HAP-1 (cell line): ENCODE results near the gene ABHD15.
A peak's percentile ranks its signal among the peaks of the same experiment; 100 is the strongest.

Experiments
- DNase-seq, 2 experiments: peaks; one replicate each; pipeline ENCODE4 v3.0.0-alpha.2; 2016 to 2020; ENCODE audit warnings: low spot score in 2 of 2
- H3K27me3 ChIP-seq: fragments of 250-450 bp; sonication (Bioruptor Pico); 2 replicates; pipeline ENCODE4 v1.5.1; 2020; ENCODE audit warnings: low read depth, mild to moderate bottlenecking, moderate library complexity
- H3K36me3 ChIP-seq: fragments of 250-450 bp; sonication (Bioruptor Pico); replicated peaks from 2 replicates; pipeline ENCODE4 v1.5.1; 2020; ENCODE audit warnings: mild to moderate bottlenecking
- H3K4me1 ChIP-seq: fragments of 250-450 bp; sonication (Bioruptor Pico); 2 replicates; pipeline ENCODE4 v1.5.1; 2020; ENCODE audit warnings: mild to moderate bottlenecking
- H3K4me3 ChIP-seq: fragments of 250-450 bp; sonication (Bioruptor Pico); 2 replicates; pipeline ENCODE4 v1.5.1; 2020; ENCODE audit warnings: mild to moderate bottlenecking, moderate library complexity
- H3K9me3 ChIP-seq: fragments of 250-450 bp; sonication (Bioruptor Pico); 2 replicates; pipeline ENCODE4 v1.5.1; 2020; ENCODE audit warnings: mild to moderate bottlenecking, moderate library complexity
- in situ Hi-C: fragments of 300-500 bp; cut with MboI; formaldehyde crosslinking; loops from 3 replicates; pipeline ENCODE4 v1.14.3; 2020; ENCODE audit warnings: low sequenced_read_pairs, inconsistent platforms, mixed read lengths

The ABHD15 gene

GRCh38 chr17:29591146-29591736, 24.4 kb upstream of the ABHD15 start:
- H3K4me3 ChIP-seq, result peak overlapping the region; percentile 38
- in situ Hi-C loops, result no loop called here
- no peaks in the 10 kb centered on the region for H3K9me3 ChIP-seq
- H3K4me1 ChIP-seq, result peaks cover 38% of the 10 kb centered on the region
- DNase-seq, result peak; percentile 65 to 80
- H3K36me3 ChIP-seq, result no peaks in the 10 kb centered on the region; the same call in 1 of the 2 replicates
- no peaks in the 10 kb centered on the region for H3K27me3 ChIP-seq

GRCh38 chr17:29590411-29591145, 23.7 kb upstream of the ABHD15 start:
- Histone ChIP-seq H3K36me3 (no peaks in the 10 kb centered on the region; the same call in 1 of the 2 replicates), H3K27me3 (no peaks in the 10 kb centered on the region), H3K9me3 (no peaks in the 10 kb centered on the region), H3K4me1 (peaks cover 38% of the 10 kb centered on the region), H3K4me3 (peak overlapping the region; percentile 38)
- DNase-seq, result no peak
- in situ Hi-C loops, result no loop called here

GRCh38 chr17:29589524-29590410, 22.9 kb upstream of the ABHD15 start, which contains the start of gene GIT1:
Gene GIT1 (minus strand): TSS chr17:29589648. CDS start chr17:29589378, 270 bp downstream.
- Histone ChIP-seq H3K36me3 (no peaks in the 10 kb centered on the region; the same call in 1 of the 2 replicates), H3K9me3 (no peaks in the 10 kb centered on the region), H3K4me1 (peaks cover 38% of the 10 kb centered on the region), H3K27me3 (no peaks in the 10 kb centered on the region), H3K4me3 (peak within 1 kb of the TSS; percentile 75)
- in situ Hi-C loops, result no loop called here
- peak; percentile 76 to 88 for DNase-seq

GRCh38 chr17:29588562-29589411, 21.9 kb upstream of the ABHD15 start:
- no peaks in the 10 kb centered on the region for H3K27me3 ChIP-seq
- DNase-seq, result peak in 1 of 2 experiments; percentile 46
- H3K36me3 ChIP-seq, result no peaks in the 10 kb centered on the region; the same call in 1 of the 2 replicates
- in situ Hi-C loops, result no loop called here
- H3K4me3 ChIP-seq, result peak overlapping the region; percentile 75
- H3K4me1 ChIP-seq, result peaks cover 38% of the 10 kb centered on the region
- H3K9me3 ChIP-seq, result no peaks in the 10 kb centered on the region

GRCh38 chr17:29588017-29588561, 21.3 kb upstream of the ABHD15 start:
- Histone ChIP-seq H3K27me3 (no peaks in the 10 kb centered on the region), H3K36me3 (no peaks in the 10 kb centered on the region; the same call in none of the 2 replicates), H3K4me1 (peaks cover 38% of the 10 kb centered on the region), H3K9me3 (no peaks in the 10 kb centered on the region), H3K4me3 (peak overlapping the region; percentile 75)
- in situ Hi-C loops, result no loop called here
- DNase-seq, result no peak

GRCh38 chr17:29587591-29587990, 20.8 kb upstream of the ABHD15 start:
- Histone ChIP-seq H3K27me3 (no peaks in the 10 kb centered on the region), H3K4me1 (peaks cover 36% of the 10 kb centered on the region), H3K9me3 (no peaks in the 10 kb centered on the region), H3K4me3 (peak overlapping the region; percentile 75), H3K36me3 (peaks cover 2% of the 10 kb centered on the region)
- DNase-seq, result no peak
- in situ Hi-C loops, result no loop called here

GRCh38 chr17:29586676-29587469, 20.0 kb upstream of the ABHD15 start:
- no peak overlapping the region for H3K4me3 ChIP-seq
- in situ Hi-C loops, result no loop called here
- DNase-seq, result no peak
- H3K36me3 ChIP-seq, result peaks cover 9% of the 10 kb centered on the region
- H3K9me3 ChIP-seq, result no peaks in the 10 kb centered on the region
- peaks cover 29% of the 10 kb centered on the region for H3K4me1 ChIP-seq
- no peaks in the 10 kb centered on the region for H3K27me3 ChIP-seq

GRCh38 chr17:29585080-29585751, 18.4 kb upstream of the ABHD15 start:
- in situ Hi-C loops, result no loop called here
- Histone ChIP-seq H3K36me3 (peaks cover 18% of the 10 kb centered on the region), H3K27me3 (no peaks in the 10 kb centered on the region), H3K4me1 (peaks cover 14% of the 10 kb centered on the region), H3K9me3 (no peaks in the 10 kb centered on the region), H3K4me3 (no peak overlapping the region)
- DNase-seq, result no peak

- in situ Hi-C loops, result no loop called here
- no peak for DNase-seq
- Histone ChIP-seq H3K4me1 (peaks cover 8% of the 10 kb centered on the region), H3K27me3 (no peaks in the 10 kb centered on the region), H3K4me3 (no peak overlapping the region), H3K36me3 (peaks cover 22% of the 10 kb centered on the region), H3K9me3 (no peaks in the 10 kb centered on the region)
These were observed 17.7 kb upstream of the ABHD15 start for GRCh38 chr17:29584452-29585079.

GRCh38 chr17:29583324-29584248, 16.7 kb upstream of the ABHD15 start:
- in situ Hi-C loops, result no loop called here

GRCh38 chr17:29582772-29583171, 15.9 kb upstream of the ABHD15 start:
- Histone ChIP-seq H3K4me1 (peaks cover 5% of the 10 kb centered on the region), H3K4me3 (no peak overlapping the region), H3K27me3 (no peaks in the 10 kb centered on the region), H3K9me3 (no peaks in the 10 kb centered on the region), H3K36me3 (peaks cover 36% of the 10 kb centered on the region)
- in situ Hi-C loops, result no loop called here
- no peak for DNase-seq

More at GRCh38 chr17:29583324-29584248, 16.7 kb upstream of the ABHD15 start:
- Histone ChIP-seq H3K9me3 (no peaks in the 10 kb centered on the region), H3K27me3 (no peaks in the 10 kb centered on the region), H3K36me3 (peaks cover 29% of the 10 kb centered on the region), H3K4me3 (no peak overlapping the region), H3K4me1 (peaks cover 8% of the 10 kb centered on the region)
- no peak for DNase-seq
